H9 (cell line): ENCODE data around the gene FAM53C. TPM values are rescaled to one million over a fixed set of nuclear protein-coding genes. Genes with fewer than 3 reads are reported as not detected.
A peak's percentile ranks its signal among the peaks of the same experiment; 100 is the strongest.

Source experiments
- DNase-seq: peaks from one replicate; pipeline ENCODE4 v3.0.0-alpha.2; 2017
- H2AFZ ChIP-seq: one replicate; pipeline ENCODE4 v1.6.1; 2013; ENCODE audit warnings: mild to moderate bottlenecking, low read length, control low read depth, moderate library complexity
- H2AK5ac ChIP-seq: 2 replicates; pipeline ENCODE4 v1.6.1; 2013; ENCODE audit warnings: low read length, control low read depth, mixed read lengths; ENCODE audit not compliant: insufficient read length
- H2BK120ac ChIP-seq: one replicate; pipeline ENCODE4 v1.6.1; 2013; ENCODE audit warnings: low read depth, mild to moderate bottlenecking, low read length, control low read depth, inconsistent platforms; ENCODE audit not compliant: poor library complexity, severe bottlenecking
- H2BK12ac ChIP-seq: 2 replicates; pipeline ENCODE4 v1.6.1; 2013; ENCODE audit warnings: low read length, control low read depth, mixed read lengths, low read depth; ENCODE audit not compliant: insufficient read length
- H2BK15ac ChIP-seq: 2 replicates; pipeline ENCODE4 v1.6.1; 2013; ENCODE audit warnings: low read depth, low read length, control low read depth
- H2BK20ac ChIP-seq: one replicate; pipeline ENCODE4 v1.6.1; 2013; ENCODE audit warnings: low read depth, mild to moderate bottlenecking, low read length, control low read depth, inconsistent platforms; ENCODE audit not compliant: poor library complexity, severe bottlenecking
- H2BK5ac ChIP-seq: 2 replicates; pipeline ENCODE4 v1.6.1; 2013; ENCODE audit warnings: low read length, control low read depth, mixed read lengths; ENCODE audit not compliant: insufficient read length
- H3K14ac ChIP-seq: 2 replicates; pipeline ENCODE4 v1.6.1; 2013; ENCODE audit warnings: low read length, control low read depth; ENCODE audit not compliant: insufficient read depth
- H3K18ac ChIP-seq: 2 replicates; pipeline ENCODE4 v1.6.1; 2013; ENCODE audit warnings: low read depth, mild to moderate bottlenecking, mixed read lengths, low read length, control low read depth; ENCODE audit not compliant: insufficient read length
- H3K23ac ChIP-seq: 2 replicates; pipeline ENCODE4 v1.6.1; 2013; ENCODE audit warnings: low read length, control low read depth, mixed read lengths, low read depth; ENCODE audit not compliant: insufficient read length
- H3K23me2 ChIP-seq: 2 replicates; pipeline ENCODE4 v1.6.1; 2013; ENCODE audit warnings: low read depth, mild to moderate bottlenecking, mixed read lengths, low read length, control low read depth; ENCODE audit not compliant: insufficient read length, poor library complexity, severe bottlenecking
- H3K27ac ChIP-seq: 2 replicates; pipeline ENCODE4 v1.5.1; 2013; ENCODE audit warnings: low read length, control low read depth, mixed read lengths, low read depth; ENCODE audit not compliant: insufficient read length
- H3K27me3 ChIP-seq: 2 replicates; pipeline ENCODE4 v1.6.1; 2013; ENCODE audit warnings: low read length, control low read depth, inconsistent platforms; ENCODE audit not compliant: insufficient read depth
- H3K4ac ChIP-seq: 2 replicates; pipeline ENCODE4 v1.6.1; 2013; ENCODE audit warnings: low read depth, mild to moderate bottlenecking, control low read depth, inconsistent platforms, low read length, moderate library complexity
- H3K4me1 ChIP-seq: 2 replicates; pipeline ENCODE4 v1.6.1; 2013; ENCODE audit warnings: low read length, control low read depth, inconsistent platforms; ENCODE audit not compliant: insufficient read depth
- H3K4me2 ChIP-seq: 2 replicates; pipeline ENCODE4 v1.6.1; 2013; ENCODE audit warnings: low read length, control low read depth, mixed read lengths; ENCODE audit not compliant: insufficient read length, insufficient read depth
- H3K56ac ChIP-seq: 2 replicates; pipeline ENCODE4 v1.6.1; 2013; ENCODE audit warnings: low read depth, mild to moderate bottlenecking, mixed read lengths, low read length, control low read depth; ENCODE audit not compliant: insufficient read length
- H3K79me1 ChIP-seq: 2 replicates; pipeline ENCODE4 v1.6.1; 2013; ENCODE audit warnings: low read depth, mild to moderate bottlenecking, moderate library complexity, low read length, control low read depth, inconsistent platforms; ENCODE audit not compliant: insufficient read depth, poor library complexity, severe bottlenecking
- H3K79me2 ChIP-seq: 2 replicates; pipeline ENCODE4 v1.6.1; 2013; ENCODE audit warnings: low read length, control low read depth, inconsistent platforms; ENCODE audit not compliant: insufficient read depth
- H3K9ac ChIP-seq: 2 replicates; pipeline ENCODE4 v1.6.1; 2013; ENCODE audit warnings: low read length, control low read depth, mixed read lengths; ENCODE audit not compliant: insufficient read length; ENCODE audit errors: extremely low read depth
- H3K9me3 ChIP-seq: one replicate; pipeline ENCODE4 v1.6.1; 2013; ENCODE audit warnings: low read depth, low read length, inconsistent platforms; ENCODE audit not compliant: control insufficient read depth
- H3T11ph ChIP-seq: one replicate; pipeline ENCODE4 v1.6.1; 2013; ENCODE audit warnings: mild to moderate bottlenecking, low read length, control low read depth, inconsistent platforms
- H4K20me1 ChIP-seq: one replicate; pipeline ENCODE4 v1.6.1; 2013; ENCODE audit not compliant: control insufficient read depth, insufficient read length, insufficient read depth
- H4K5ac ChIP-seq: 2 replicates; pipeline ENCODE4 v1.6.1; 2013; ENCODE audit warnings: low read depth, mild to moderate bottlenecking, mixed read lengths, low read length, control low read depth; ENCODE audit not compliant: insufficient read length
- H4K8ac ChIP-seq: replicated peaks from 2 replicates; pipeline ENCODE4 v1.6.1; 2013; ENCODE audit warnings: low read length, control low read depth, mixed read lengths, low read depth; ENCODE audit not compliant: insufficient read length
- H4K91ac ChIP-seq: 2 replicates; pipeline ENCODE4 v1.6.1; 2013; ENCODE audit warnings: low read depth, mild to moderate bottlenecking, moderate library complexity, mixed read lengths, low read length, control low read depth; ENCODE audit not compliant: insufficient read length
- H3K27ac Mint-ChIP-seq, 3 experiments: 2 replicates in 2 of 3; 3 replicates in 1 of 3; pipeline ENCODE4 v1.8.0; 2020 to 2021; ENCODE audit warnings: mixed read lengths in 3 of 3, mild to moderate bottlenecking in 1 of 3, moderate library complexity in 1 of 3
- H3K27me3 Mint-ChIP-seq: 2 replicates; pipeline ENCODE4 v1.8.0; 2021; ENCODE audit warnings: low read depth, mild to moderate bottlenecking, moderate library complexity, mixed read lengths
- H3K36me3 Mint-ChIP-seq, 3 experiments: 2 replicates in 2 of 3; 3 replicates in 1 of 3; pipeline ENCODE4 v1.8.0; 2020 to 2021; ENCODE audit warnings: low read depth in 3 of 3, mixed read lengths in 3 of 3; ENCODE audit not compliant: insufficient read depth in 1 of 3
- H3K4me1 Mint-ChIP-seq, 2 experiments: 2 replicates each; pipeline ENCODE4 v1.8.0; 2020; ENCODE audit warnings: mixed read lengths in 2 of 2
- H3K4me3 Mint-ChIP-seq, 2 experiments: 2 replicates in 1 of 2; 3 replicates in 1 of 2; pipeline ENCODE4 v1.8.0; 2020 to 2021; ENCODE audit warnings: mild to moderate bottlenecking in 2 of 2, mixed read lengths in 2 of 2, moderate library complexity in 1 of 2
- H3K9me3 Mint-ChIP-seq, 2 experiments: 2 replicates in 1 of 2; 3 replicates in 1 of 2; pipeline ENCODE4 v1.8.0; 2020; ENCODE audit warnings: mild to moderate bottlenecking in 2 of 2, mixed read lengths in 2 of 2, moderate library complexity in 1 of 2
- CTCF ChIP-seq: fragments of 200-600 bp; sonication (generic); conservative IDR thresholded peaks from 3 replicates; pipeline ENCODE4 v1.8.0; 2021; ENCODE audit warnings: antibody characterized with exemption, mild to moderate bottlenecking
- WGBS: extraction: QIAGEN DNeasy Blood & Tissue Kit; methylation state at CpG from one replicate; pipeline ENCODE4 v1.1.7; 2013; ENCODE audit warnings: missing lambda C conversion rate, low lambda C conversion rate, mixed read lengths; ENCODE audit not compliant: insufficient read length; ENCODE audit errors: extremely low coverage; 5-methylcytosine and 5-hydroxymethylcytosine counted together
- total RNA-seq: library from RNA; stranded (reverse); gene quantifications from 2 replicates; pipeline ENCODE4 v1.2.1, GENCODE V29; 2021

Gene FAM53C
- total RNA-seq, 1 experiment from 2014 or later: 59.6 TPM

GRCh38 chr5:138339464-138339863, 1.4 kb downstream of the FAM53C start:
- H3K4me1 Mint-ChIP-seq: peaks cover 27 to 33% of the 10 kb centered on the region in 2 experiments
- H3K9ac ChIP-seq: peak overlapping the region; percentile 98
- no peak overlapping the region for H4K5ac ChIP-seq
- H2BK15ac ChIP-seq: no peak overlapping the region
- peaks cover 12% of the 10 kb centered on the region for H3K23me2 ChIP-seq
- peaks cover 26 to 43% (median 30%) of the 10 kb centered on the region in 3 experiments for H3K36me3 Mint-ChIP-seq
- no peak overlapping the region for H2AFZ ChIP-seq
- H3K18ac ChIP-seq: peak overlapping the region; percentile 50
- no peak overlapping the region for H3K23ac ChIP-seq
- H3K27ac Mint-ChIP-seq: peak overlapping the region; percentile 93 to 99 (median 96)
- peak overlapping the region; percentile 96 for H3K4me2 ChIP-seq
- no peaks in the 10 kb centered on the region for H3K9me3 ChIP-seq
- no peak overlapping the region for H4K91ac ChIP-seq
- H2BK20ac ChIP-seq: no peak overlapping the region
- no peak overlapping the region for H2BK5ac ChIP-seq
- H3K56ac ChIP-seq: no peak overlapping the region
- peaks cover 3% of the 10 kb centered on the region for H4K20me1 ChIP-seq
- no peaks in the 10 kb centered on the region for H3K27me3 ChIP-seq
- DNase-seq: no peak
- H3K4me1 ChIP-seq: no peaks in the 10 kb centered on the region
- peaks cover 16% of the 10 kb centered on the region; the same call in 1 of the 2 replicates for H3K79me2 ChIP-seq
- H3K79me1 ChIP-seq: peaks cover 5% of the 10 kb centered on the region
- peak overlapping the region; percentile 54; the same call in 1 of the 2 replicates for H3K14ac ChIP-seq
- H2BK120ac ChIP-seq: no peak overlapping the region
- no peak overlapping the region for H2AK5ac ChIP-seq
- no peak overlapping the region for H4K8ac ChIP-seq
- no peak overlapping the region for H3K27ac ChIP-seq
- H3T11ph ChIP-seq: no peak overlapping the region
- no peak overlapping the region for H3K4ac ChIP-seq
- WGBS: no CpG with 5 or more reads among the region's 2 CpGs
- H3K4me3 Mint-ChIP-seq: peak overlapping the region; percentile 91 to 95
- no peak for TF ChIP-seq CTCF
- no peaks in the 10 kb centered on the region for H3K27me3 Mint-ChIP-seq
- no peak overlapping the region for H2BK12ac ChIP-seq
- no peaks in the 10 kb centered on the region for H3K9me3 Mint-ChIP-seq
